Endothelial cell of umbilical vein (primary cell): ENCODE measurements around the gene NOTCH3. TPM values are rescaled to one million over a fixed set of nuclear protein-coding genes. Genes with fewer than 3 reads are reported as not detected.

Source experiments
- BruUV-seq: library from RNA; stranded (reverse); fragments of 400-500 nt; replicated peaks from 2 replicates; lab custom pipeline; 2021; lab: Mats Ljungman, UMichigan
- CTCF ChIA-PET: fragments of 300-600, 350-600 bp; sonication (Branson Sonifier 250); formaldehyde crosslinking; loops from one replicate; lab custom pipeline; 2021; ENCODE audit warnings: antibody characterized with exemption, inconsistent platforms; lab: Charles Lee
- POLR2A ChIA-PET: fragments of 300-600, 350-600 bp; sonication (Branson Sonifier 250); formaldehyde crosslinking; loops from one replicate; lab custom pipeline; 2021; ENCODE audit warnings: antibody characterized with exemption, inconsistent platforms; lab: Charles Lee
- DNase-seq: peaks from one replicate; pipeline ENCODE4 v3.0.0-alpha.2; 2011; ENCODE audit warnings: low read depth, low spot score
- FAIRE-seq: peaks from 2 replicates; lab custom pipeline; 2011; peaks lifted over from hg19 to GRCh38; lab: Jason Lieb, UNC
- H2AFZ ChIP-seq: 2 replicates; pipeline ENCODE4 v1.6.0; 2012; ENCODE audit warnings: low read depth, low read length, control low read depth, inconsistent platforms
- H3K27ac ChIP-seq: 2 replicates; pipeline ENCODE4 v1.5.1; 2011; ENCODE audit warnings: low read depth, mild to moderate bottlenecking, control low read depth, low read length, moderate library complexity; ENCODE audit not compliant: insufficient read depth
- H3K27me3 ChIP-seq, 2 experiments: 2 replicates each; pipeline versions ENCODE4 v1.6.0 to v1.6.1; 2011; ENCODE audit warnings: low read length in 2 of 2, mixed read lengths in 1 of 2; ENCODE audit not compliant: control insufficient read depth in 2 of 2, insufficient read depth in 2 of 2
- H3K36me3 ChIP-seq, 2 experiments: 2 replicates in 1 of 2; 3 replicates in 1 of 2; pipeline ENCODE4 v1.5.1; 2011; ENCODE audit warnings: low read length in 2 of 2, mild to moderate bottlenecking in 1 of 2, moderate library complexity in 1 of 2; ENCODE audit not compliant: control insufficient read depth in 2 of 2, insufficient read depth in 2 of 2; ENCODE audit errors: extremely low read depth in 1 of 2
- H3K4me1 ChIP-seq: 3 replicates; pipeline ENCODE4 v1.5.1; 2011; ENCODE audit warnings: mild to moderate bottlenecking, low read length; ENCODE audit not compliant: control insufficient read depth, insufficient read depth; ENCODE audit errors: extremely low read depth
- H3K4me2 ChIP-seq: 2 replicates; pipeline ENCODE4 v1.6.1; 2011; ENCODE audit warnings: low read length, control low read depth, mixed read lengths; ENCODE audit not compliant: insufficient read depth
- H3K4me3 ChIP-seq, 3 experiments: fragments of 200-600 bp in 1 of 3; sonication (generic), shearing (Covaris generic) in 1 of 3; replicated peaks in 1 of 3; 2 replicates each; pipeline ENCODE4 v1.5.1; 2011 to 2016; ENCODE audit warnings: control low read depth in 3 of 3, low read length in 3 of 3, mild to moderate bottlenecking in 2 of 3, inconsistent platforms in 1 of 3, low read depth in 1 of 3, moderate library complexity in 1 of 3; ENCODE audit not compliant: insufficient read depth in 1 of 3
- H3K79me2 ChIP-seq: 2 replicates; pipeline ENCODE4 v1.6.0; 2012; ENCODE audit warnings: low read length, inconsistent platforms; ENCODE audit not compliant: control insufficient read depth, insufficient read depth
- H3K9ac ChIP-seq: replicated peaks from 2 replicates; pipeline ENCODE3; 2011; ENCODE audit warnings: low read length, control low read depth; ENCODE audit not compliant: insufficient read depth; ENCODE audit errors: extremely low read depth
- H3K9me1 ChIP-seq: replicated peaks from 3 replicates; pipeline ENCODE4 v1.6.0; 2011; ENCODE audit warnings: mild to moderate bottlenecking, low read length; ENCODE audit not compliant: control insufficient read depth, insufficient read depth; ENCODE audit errors: extremely low read depth
- H3K9me3 ChIP-seq: replicated peaks from 2 replicates; pipeline ENCODE4 v1.5.1; 2012; ENCODE audit warnings: low read length, inconsistent platforms; ENCODE audit not compliant: control insufficient read depth, insufficient read depth
- H4K20me1 ChIP-seq: replicated peaks from 2 replicates; pipeline ENCODE3; 2011; ENCODE audit warnings: mild to moderate bottlenecking, low read length; ENCODE audit not compliant: control insufficient read depth, insufficient read depth; ENCODE audit errors: extremely low read depth
- CTCF ChIP-seq, 2 donors: IDR thresholded peaks; 1 replicate in 1 of 2; 2 replicates in 1 of 2; pipeline ENCODE4 v1.5.1; 2011; ENCODE audit warnings: low read length in 2 of 2, mild to moderate bottlenecking in 2 of 2, moderate library complexity in 2 of 2, control low read depth in 1 of 2, inconsistent platforms in 1 of 2, low read depth in 1 of 2; ENCODE audit not compliant: insufficient read depth in 1 of 2; ENCODE audit errors: extremely low read depth in 1 of 2
- EZH2 ChIP-seq: IDR thresholded peaks from 2 replicates; pipeline ENCODE4 v1.6.1; 2012; ENCODE audit warnings: borderline replicate concordance, low read depth, mild to moderate bottlenecking, moderate library complexity, low read length, inconsistent platforms; ENCODE audit not compliant: severe bottlenecking
- GATA2 ChIP-seq: IDR thresholded peaks from 2 replicates; pipeline ENCODE4 v1.7.0; 2011; ENCODE audit warnings: low read depth, mild to moderate bottlenecking, moderate library complexity, mixed read lengths, low read length; ENCODE audit not compliant: insufficient read length, insufficient read depth
- JUN ChIP-seq: IDR thresholded peaks from 2 replicates; pipeline ENCODE4 v1.6.1; 2011; ENCODE audit warnings: borderline replicate concordance, low read depth; ENCODE audit not compliant: insufficient read length, insufficient read depth
- MAX ChIP-seq: IDR thresholded peaks from 2 replicates; pipeline ENCODE4 v1.6.1; 2011; ENCODE audit not compliant: insufficient read depth, insufficient read length
- MYC ChIP-seq: IDR thresholded peaks from one replicate; pipeline ENCODE4 v1.6.1; 2011; ENCODE audit warnings: mild to moderate bottlenecking, low read depth, low read length
- POLR2A ChIP-seq: IDR thresholded peaks from 2 replicates; pipeline ENCODE4 v1.6.1; 2012; ENCODE audit warnings: low read depth, mild to moderate bottlenecking, control low read depth, low read length
- POLR2AphosphoS5 ChIP-seq: IDR thresholded peaks from 2 replicates; pipeline ENCODE4 v1.6.1; 2012; ENCODE audit warnings: low read depth, mild to moderate bottlenecking, control low read depth, low read length, moderate library complexity; ENCODE audit not compliant: insufficient read depth
- dilution Hi-C: fragments of 300-500 bp; cut with MboI; formaldehyde crosslinking; loops from one replicate; pipeline ENCODE4 v1.15.0; 2019; ENCODE audit warnings: low sequenced_read_pairs; ENCODE audit not compliant: extremely low pct_ligation_motif_present
- intact Hi-C: fragments of 100-400 bp; cut with micrococcal nuclease; formaldehyde crosslinking; loops from one replicate; pipeline ENCODE4 v1.10.0; 2022
- polyA plus RNA-seq, 4 experiments: library from polyadenylated mRNA; depleted of rRNA in 3 of 4; stranded (reverse) in 3 of 4; unstranded in 1 of 4; fragments of >200 nt; gene quantifications; 2 replicates each; pipeline versions ENCODE4 v1.2.1 to v1.2.3, GENCODE V29; 2011 to 2012; ENCODE audit warnings: missing spikeins in 1 of 4
- total RNA-seq: library from RNA; stranded (reverse); gene quantifications from 2 replicates; pipeline ENCODE4 v1.2.3, GENCODE V29; 2021

The NOTCH3 gene
- total and polyA plus RNA-seq, 2 donors (not counting 3 experiments of a cell fraction or from before 2014, with no cell fraction given): 0.63 to 1.5 TPM

- no peaks in the 10 kb centered on the region for H3K27me3 ChIP-seq
Observed at GRCh38 chr19:15220833-15221232, 20.0 kb upstream of the NOTCH3 start.

More at GRCh38 chr19:15220833-15221232, 20.0 kb upstream of the NOTCH3 start:
- Histone ChIP-seq H3K36me3 (no peaks in the 10 kb centered on the region), H3K9me1 (no peaks in the 10 kb centered on the region), H2AFZ (no peak overlapping the region), H3K4me2 (no peak overlapping the region), H3K4me3 (no peak overlapping the region), H3K9me3 (no peaks in the 10 kb centered on the region), H3K79me2 (no peaks in the 10 kb centered on the region), H4K20me1 (no peaks in the 10 kb centered on the region), H3K4me1 (peaks cover 9% of the 10 kb centered on the region), H3K9ac (no peak overlapping the region), H3K27ac (no peak overlapping the region)
- ChIA-PET POLR2A (no interaction called here), CTCF (interaction anchor here (1.2 kb wide), 1 partner anchor 138 kb away, joined by 3 read pairs; no protein-coding TSS in a partner anchor)
- no TSS peak for BruUV-seq
- intact Hi-C loops: no loop called here
- TF ChIP-seq EZH2 (no peak), CTCF (IDR thresholded peaks at IDR 0.05; ENCODE audit: extremely low read depth in 1 of 2, insufficient read depth in 1 of 2, low read depth in 1 of 2, low read length in 2 of 2) (no peak), MYC (no peak), POLR2A (no peak), GATA2 (no peak), POLR2AphosphoS5 (no peak), JUN (no peak), MAX (no peak)
- dilution Hi-C loops: no loop called here
- FAIRE-seq (no peak), DNase-seq (no peak)
